Activated CD4-positive, alpha-beta T cell treated with anti-CD3 and anti-CD28 coated beads, Interleukin-2, amount 10 ng/mL, durations not matched to agents 24 days and 14 days (primary cell): ENCODE data around the gene DENND1A. TPM values are rescaled to one million over a fixed set of nuclear protein-coding genes. Genes with fewer than 3 reads are reported as not detected.

Source experiments
- DNase-seq: peaks from one replicate; pipeline ENCODE4 v3.0.0; 2022
- H3K27ac Mint-ChIP-seq: one replicate; pipeline ENCODE4 v1.8.0; 2022; ENCODE audit warnings: mild to moderate bottlenecking, mixed read lengths
- H3K27me3 Mint-ChIP-seq: one replicate; pipeline ENCODE4 v1.8.0; 2022; ENCODE audit warnings: mixed read lengths
- H3K36me3 Mint-ChIP-seq: one replicate; pipeline ENCODE4 v1.8.0; 2022; ENCODE audit warnings: low read depth, mild to moderate bottlenecking, mixed read lengths
- H3K4me1 Mint-ChIP-seq: one replicate; pipeline ENCODE4 v1.8.0; 2021; ENCODE audit warnings: mixed read lengths
- H3K4me3 Mint-ChIP-seq: one replicate; pipeline ENCODE4 v1.8.0; 2022; ENCODE audit warnings: mild to moderate bottlenecking, moderate library complexity, mixed read lengths
- H3K9me3 Mint-ChIP-seq: one replicate; pipeline ENCODE4 v1.8.0; 2021; ENCODE audit warnings: mixed read lengths
- intact Hi-C: fragments of 100-400 bp; cut with micrococcal nuclease; formaldehyde crosslinking; loops from one replicate; pipeline ENCODE4 v1.15.1; 2023
- total RNA-seq: library from RNA; stranded (reverse); gene quantifications from 2 replicates; pipeline ENCODE4 v1.2.3, GENCODE V29; 2022

DENND1A gene
- total RNA-seq, 1 donor from 2014 or later: 25.2 TPM

- Mint-ChIP-seq H3K27me3 (no peaks in the 10 kb centered on the region), H3K27ac (no peak overlapping the region), H3K36me3 (no peaks in the 10 kb centered on the region), H3K4me3 (no peak overlapping the region), H3K9me3 (no peaks in the 10 kb centered on the region), H3K4me1 (no peaks in the 10 kb centered on the region)
- DNase-seq: no peak
- intact Hi-C loops: no loop called here
Measured at GRCh38 chr9:123424552-123425225, 505.2 kb downstream of the DENND1A start.

GRCh38 chr9:123424131-123424530 is 505.8 kb downstream of the DENND1A start:
- intact Hi-C loops: no loop called here

GRCh38 chr9:123423311-123423640 is 506.6 kb downstream of the DENND1A start:
- no peak overlapping the region for H3K27ac Mint-ChIP-seq
- H3K4me1 Mint-ChIP-seq: no peaks in the 10 kb centered on the region
- DNase-seq: no peak
- no peak overlapping the region for H3K4me3 Mint-ChIP-seq
- intact Hi-C loops: no loop called here
- no peaks in the 10 kb centered on the region for H3K9me3 Mint-ChIP-seq
- no peaks in the 10 kb centered on the region for H3K27me3 Mint-ChIP-seq
- no peaks in the 10 kb centered on the region for H3K36me3 Mint-ChIP-seq

More at GRCh38 chr9:123424131-123424530, 505.8 kb downstream of the DENND1A start:
- no peaks in the 10 kb centered on the region for H3K4me1 Mint-ChIP-seq
- H3K4me3 Mint-ChIP-seq: no peak overlapping the region
- H3K9me3 Mint-ChIP-seq: no peaks in the 10 kb centered on the region
- no peaks in the 10 kb centered on the region for H3K36me3 Mint-ChIP-seq
- H3K27me3 Mint-ChIP-seq: no peaks in the 10 kb centered on the region
- no peak for DNase-seq
- H3K27ac Mint-ChIP-seq: no peak overlapping the region

- no peak overlapping the region for H3K27ac Mint-ChIP-seq
- no peaks in the 10 kb centered on the region for H3K36me3 Mint-ChIP-seq
- no peak for DNase-seq
- no peaks in the 10 kb centered on the region for H3K27me3 Mint-ChIP-seq
- no peaks in the 10 kb centered on the region for H3K9me3 Mint-ChIP-seq
- no peaks in the 10 kb centered on the region for H3K4me1 Mint-ChIP-seq
- intact Hi-C loops: no loop called here
- no peak overlapping the region for H3K4me3 Mint-ChIP-seq
Measured at GRCh38 chr9:123422635-123423310, 507.2 kb downstream of the DENND1A start.

GRCh38 chr9:123421801-123422455 is 508.0 kb downstream of the DENND1A start:
- intact Hi-C loops: no loop called here
- H3K4me3 Mint-ChIP-seq: no peak overlapping the region
- DNase-seq: no peak
- no peaks in the 10 kb centered on the region for H3K9me3 Mint-ChIP-seq
- H3K4me1 Mint-ChIP-seq: peaks cover 2% of the 10 kb centered on the region
- no peaks in the 10 kb centered on the region for H3K27me3 Mint-ChIP-seq
- H3K27ac Mint-ChIP-seq: no peak overlapping the region
- no peaks in the 10 kb centered on the region for H3K36me3 Mint-ChIP-seq

- Mint-ChIP-seq H3K4me1 (peaks cover 2% of the 10 kb centered on the region), H3K27ac (no peak overlapping the region), H3K9me3 (no peaks in the 10 kb centered on the region), H3K27me3 (no peaks in the 10 kb centered on the region), H3K36me3 (no peaks in the 10 kb centered on the region), H3K4me3 (no peak overlapping the region)
- intact Hi-C loops: no loop called here
- DNase-seq: no peak
Measured at GRCh38 chr9:123421186-123421585, 508.7 kb downstream of the DENND1A start.

- Mint-ChIP-seq H3K4me1 (peaks cover 2% of the 10 kb centered on the region), H3K27me3 (no peaks in the 10 kb centered on the region), H3K9me3 (no peaks in the 10 kb centered on the region), H3K27ac (no peak overlapping the region), H3K4me3 (no peak overlapping the region), H3K36me3 (no peaks in the 10 kb centered on the region)
- no peak for DNase-seq
- intact Hi-C loops: no loop called here
Measured at GRCh38 chr9:123420592-123421111, 509.3 kb downstream of the DENND1A start.

- Mint-ChIP-seq H3K4me3 (no peak overlapping the region), H3K36me3 (no peaks in the 10 kb centered on the region), H3K27ac (no peak overlapping the region), H3K4me1 (peaks cover 2% of the 10 kb centered on the region), H3K9me3 (no peaks in the 10 kb centered on the region), H3K27me3 (no peaks in the 10 kb centered on the region)
- no peak for DNase-seq
- intact Hi-C loops: no loop called here
Measured at GRCh38 chr9:123419721-123420591, 510.0 kb downstream of the DENND1A start.

- Mint-ChIP-seq H3K4me1 (peaks cover 2% of the 10 kb centered on the region), H3K4me3 (no peak overlapping the region), H3K27ac (no peak overlapping the region), H3K36me3 (no peaks in the 10 kb centered on the region), H3K9me3 (no peaks in the 10 kb centered on the region), H3K27me3 (no peaks in the 10 kb centered on the region)
- DNase-seq: no peak
- intact Hi-C loops: no loop called here
Measured at GRCh38 chr9:123419091-123419490, 510.8 kb downstream of the DENND1A start.

- Mint-ChIP-seq H3K4me1 (peaks cover 2% of the 10 kb centered on the region), H3K36me3 (no peaks in the 10 kb centered on the region), H3K9me3 (no peaks in the 10 kb centered on the region), H3K4me3 (no peak overlapping the region), H3K27ac (no peak overlapping the region), H3K27me3 (no peaks in the 10 kb centered on the region)
- DNase-seq: no peak
- intact Hi-C loops: no loop called here
Measured at GRCh38 chr9:123418506-123418905, 511.4 kb downstream of the DENND1A start.

- intact Hi-C loops: no loop called here
- no peaks in the 10 kb centered on the region for H3K9me3 Mint-ChIP-seq
- no peak overlapping the region for H3K4me3 Mint-ChIP-seq
- peaks cover 2% of the 10 kb centered on the region for H3K4me1 Mint-ChIP-seq
- DNase-seq: no peak
- no peak overlapping the region for H3K27ac Mint-ChIP-seq
- no peaks in the 10 kb centered on the region for H3K36me3 Mint-ChIP-seq
- no peaks in the 10 kb centered on the region for H3K27me3 Mint-ChIP-seq
Measured at GRCh38 chr9:123418052-123418430, 511.9 kb downstream of the DENND1A start.

GRCh38 chr9:123417289-123418051 is 512.5 kb downstream of the DENND1A start:
- H3K27me3 Mint-ChIP-seq: no peaks in the 10 kb centered on the region

GRCh38 chr9:123416176-123416575 is 513.8 kb downstream of the DENND1A start:
- DNase-seq: no peak
- Mint-ChIP-seq H3K4me3 (no peak overlapping the region), H3K27ac (no peak overlapping the region), H3K36me3 (no peaks in the 10 kb centered on the region), H3K9me3 (no peaks in the 10 kb centered on the region), H3K4me1 (peaks cover 2% of the 10 kb centered on the region), H3K27me3 (no peaks in the 10 kb centered on the region)
- intact Hi-C loops: no loop called here

More at GRCh38 chr9:123417289-123418051, 512.5 kb downstream of the DENND1A start:
- no peaks in the 10 kb centered on the region for H3K36me3 Mint-ChIP-seq
- H3K4me3 Mint-ChIP-seq: no peak overlapping the region
- no peak overlapping the region for H3K27ac Mint-ChIP-seq
- H3K4me1 Mint-ChIP-seq: peaks cover 2% of the 10 kb centered on the region
- no peak for DNase-seq
- intact Hi-C loops: no loop called here
- no peaks in the 10 kb centered on the region for H3K9me3 Mint-ChIP-seq
